Measurements from ENCODE around the gene SORBS1.
A peak's percentile ranks its signal among the peaks of the same experiment; 100 is the strongest.

The SORBS1 gene

GRCh38 chr10:95567903-95568630 is 6.9 kb upstream of the SORBS1 start:
- ChIA-PET POLR2A (no interaction called here), CTCF (no interaction called here)
- no peaks in the 10 kb centered on the region for H3K36me3 ChIP-seq (ENCODE audit: control insufficient read depth in 2 of 2, insufficient read depth in 1 of 2, low read length in 2 of 2)

More at GRCh38 chr10:95567903-95568630, 6.9 kb upstream of the SORBS1 start:
- H3K27ac ChIP-seq (ENCODE audit: extremely low read depth, low read depth, low read length), result no peak overlapping the region
- TF ChIP-seq SP7 (tag by site-specific recombination; IDR thresholded peaks at IDR 0.05) (peak; percentile 45; the same call in 1 of the 2 replicates), ZNF280C (tag by site-specific recombination; IDR thresholded peaks at IDR 0.05) (no peak), KLF10 (tag by site-specific recombination; IDR thresholded peaks at IDR 0.05) (no peak), ZNF629 (tag by site-specific recombination; IDR thresholded peaks at IDR 0.05) (0 out of 2 replicates have a peak, but pooled peaks have one; percentile 24), ZBTB7A (tag by site-specific recombination; IDR thresholded peaks at IDR 0.05; ENCODE audit: low read depth) (0 out of 2 replicates have a peak, but pooled peaks have one; percentile 42), ZBTB17 (tag by site-specific recombination; IDR thresholded peaks at IDR 0.05) (peak; percentile 60), BCL11B (tag by site-specific recombination; IDR thresholded peaks at IDR 0.05; ENCODE audit: low read depth) (no peak), IKZF3 (tag by site-specific recombination; IDR thresholded peaks at IDR 0.05) (0 out of 2 replicates have a peak, but pooled peaks have one; percentile 32), ZNF223 (tag by site-specific recombination; IDR thresholded peaks at IDR 0.05) (peak; percentile 94), ZBTB26 (tag by site-specific recombination; optimal IDR thresholded peaks at IDR 0.05) (no peak), ZNF366 (tag by site-specific recombination; conservative IDR thresholded peaks at IDR 0.05) (0 out of 2 replicates have a peak, but pooled peaks have one; percentile 27), ZBTB11 (tag by site-specific recombination; conservative IDR thresholded peaks at IDR 0.05; ENCODE audit: low read depth) (peak; percentile 88), ZNF10 (tag by site-specific recombination; IDR thresholded peaks at IDR 0.05) (peak; percentile 21; the same call in 1 of the 2 replicates), PRDM1 (tag by site-specific recombination; IDR thresholded peaks at IDR 0.05) (0 out of 2 replicates have a peak, but pooled peaks have one; percentile 66), ZNF362 (tag by site-specific recombination; IDR thresholded peaks at IDR 0.05) (peak; percentile 87; the same call in 1 of the 2 replicates), ZNF707 (tag by site-specific recombination; IDR thresholded peaks at IDR 0.05) (no peak), ZXDB (tag by site-specific recombination; IDR thresholded peaks at IDR 0.05) (0 out of 2 replicates have a peak, but pooled peaks have one; percentile 23), REPIN1 (tag by site-specific recombination; IDR thresholded peaks at IDR 0.05; ENCODE audit: low read depth) (no peak), FEZF1 (tag by site-specific recombination; IDR thresholded peaks at IDR 0.05) (peak; percentile 41; the same call in 1 of the 2 replicates), ZNF785 (tag by site-specific recombination; IDR thresholded peaks at IDR 0.05) (no peak), ZBTB20 (tag by site-specific recombination; IDR thresholded peaks at IDR 0.05) (peak; percentile 36; the same call in 1 of the 2 replicates), PRDM10 (tag by site-specific recombination; IDR thresholded peaks at IDR 0.05) (peak; percentile 91), GLIS2 (tag by site-specific recombination; IDR thresholded peaks at IDR 0.05) (no peak), ZNF513 (tag by site-specific recombination; IDR thresholded peaks at IDR 0.05) (peak; percentile 96)
- H3K9me3 ChIP-seq (ENCODE audit: control insufficient read depth, insufficient read depth, low read depth, low read length), result no peaks in the 10 kb centered on the region
- H3K4me3 ChIP-seq (ENCODE audit: low read depth, low read length), result no peak overlapping the region
- 0 out of 2 replicates have a peak, but pooled peaks cover 2% of the 10 kb centered on the region for H3K4me1 ChIP-seq (ENCODE audit: control insufficient read depth, insufficient read depth, low read length)

All from HEK293 (cell line).